Nephron progenitor cell (in vitro differentiated cells): Measurements from ENCODE around the gene JAK1.

Experiments used
- DNase-seq: peaks from one replicate; pipeline ENCODE4 v3.0.0; 2021
- H3K27ac Mint-ChIP-seq: 2 replicates; pipeline ENCODE4 v1.8.0; 2021; ENCODE audit warnings: mild to moderate bottlenecking, moderate library complexity, mixed read lengths
- H3K27me3 Mint-ChIP-seq: 2 replicates; pipeline ENCODE4 v1.8.0; 2021; ENCODE audit warnings: mild to moderate bottlenecking, low read depth, mixed read lengths; ENCODE audit not compliant: poor library complexity
- H3K36me3 Mint-ChIP-seq: 2 replicates; pipeline ENCODE4 v1.8.0; 2021; ENCODE audit warnings: low read depth, mixed read lengths
- H3K4me1 Mint-ChIP-seq: 2 replicates; pipeline ENCODE4 v1.8.0; 2021; ENCODE audit warnings: mixed read lengths
- H3K4me3 Mint-ChIP-seq: 2 replicates; pipeline ENCODE4 v1.8.0; 2021; ENCODE audit warnings: mild to moderate bottlenecking, moderate library complexity, mixed read lengths
- H3K9me3 Mint-ChIP-seq: 2 replicates; pipeline ENCODE4 v1.8.0; 2021; ENCODE audit warnings: mild to moderate bottlenecking, moderate library complexity, mixed read lengths
- CTCF ChIP-seq: fragments of 200-600 bp; sonication (generic); IDR thresholded peaks from 2 replicates; pipeline ENCODE4 v1.5.0; 2021; ENCODE audit warnings: antibody characterized with exemption

JAK1 gene

GRCh38 chr1:64881281-64881680, 85.1 kb downstream of the JAK1 start:
- Mint-ChIP-seq H3K4me3 (no peak overlapping the region), H3K27ac (no peak overlapping the region), H3K9me3 (no peaks in the 10 kb centered on the region), H3K36me3 (no peaks in the 10 kb centered on the region), H3K27me3 (no peaks in the 10 kb centered on the region), H3K4me1 (peaks cover 15% of the 10 kb centered on the region)
- no peak for DNase-seq
- TF ChIP-seq CTCF = no peak

- Mint-ChIP-seq H3K9me3 (no peaks in the 10 kb centered on the region), H3K36me3 (peaks cover 4% of the 10 kb centered on the region), H3K4me1 (peaks cover 15% of the 10 kb centered on the region), H3K27me3 (peaks cover 3% of the 10 kb centered on the region), H3K4me3 (no peak overlapping the region), H3K27ac (no peak overlapping the region)
- DNase-seq = no peak
- no peak for TF ChIP-seq CTCF
Measured at GRCh38 chr1:64880449-64880848, 85.9 kb downstream of the JAK1 start.

- Mint-ChIP-seq H3K27me3 (peaks cover 3% of the 10 kb centered on the region), H3K4me3 (no peak overlapping the region), H3K36me3 (peaks cover 4% of the 10 kb centered on the region), H3K9me3 (no peaks in the 10 kb centered on the region), H3K4me1 (peaks cover 15% of the 10 kb centered on the region), H3K27ac (no peak overlapping the region)
- no peak for DNase-seq
- no peak for TF ChIP-seq CTCF
Measured at GRCh38 chr1:64878931-64879611, 87.3 kb downstream of the JAK1 start.

GRCh38 chr1:64878090-64878489, 88.3 kb downstream of the JAK1 start:
- no peak for TF ChIP-seq CTCF
- H3K4me3 Mint-ChIP-seq = no peak overlapping the region
- no peak for DNase-seq
- H3K27me3 Mint-ChIP-seq = peaks cover 3% of the 10 kb centered on the region
- peaks cover 4% of the 10 kb centered on the region for H3K36me3 Mint-ChIP-seq
- H3K9me3 Mint-ChIP-seq = no peaks in the 10 kb centered on the region
- H3K4me1 Mint-ChIP-seq = peaks cover 15% of the 10 kb centered on the region
- no peak overlapping the region for H3K27ac Mint-ChIP-seq

- Mint-ChIP-seq H3K36me3 (peaks cover 8% of the 10 kb centered on the region), H3K27ac (no peak overlapping the region)
Measured at GRCh38 chr1:64877598-64877997, 88.8 kb downstream of the JAK1 start.

More at GRCh38 chr1:64877598-64877997, 88.8 kb downstream of the JAK1 start:
- peaks cover 10% of the 10 kb centered on the region for H3K4me1 Mint-ChIP-seq
- DNase-seq = no peak
- H3K9me3 Mint-ChIP-seq = no peaks in the 10 kb centered on the region
- H3K4me3 Mint-ChIP-seq = no peak overlapping the region
- peaks cover 3% of the 10 kb centered on the region for H3K27me3 Mint-ChIP-seq
- TF ChIP-seq CTCF = no peak
